Activated CD4-positive, alpha-beta memory T cell treated with anti-CD3 and anti-CD28 coated beads for 36 hours (primary cell): ENCODE measurements around the gene MRPL21. TPM values are rescaled to one million over a fixed set of nuclear protein-coding genes. Genes with fewer than 3 reads are reported as not detected.
"Not testable (repeated sequence)": the region's sequence is repeated elsewhere in the genome, so short reads cannot be mapped to it uniquely, and the experiment has no call there.

Experiments used
- CTCF ChIA-PET: fragments of 350-600 bp; sonication (Branson Sonifier 250); formaldehyde crosslinking; loops from one replicate; lab custom pipeline; 2021; ENCODE audit warnings: antibody characterized with exemption, inconsistent platforms; lab: Charles Lee
- POLR2A ChIA-PET: fragments of 350-600 bp; sonication (Branson Sonifier 250); formaldehyde crosslinking; loops from one replicate; lab custom pipeline; 2021; ENCODE audit warnings: antibody characterized with exemption; lab: Charles Lee
- DNase-seq: peaks from one replicate; pipeline ENCODE4 v3.0.0-alpha.2; 2020
- H3K27ac Mint-ChIP-seq: one replicate; pipeline ENCODE4 v1.8.0; 2021; ENCODE audit warnings: mixed read lengths
- H3K27me3 Mint-ChIP-seq: one replicate; pipeline ENCODE4 v1.8.0; 2021; ENCODE audit warnings: mixed read lengths
- H3K36me3 Mint-ChIP-seq: one replicate; pipeline ENCODE4 v1.8.0; 2021; ENCODE audit warnings: mixed read lengths
- H3K4me1 Mint-ChIP-seq: one replicate; pipeline ENCODE4 v1.8.0; 2021; ENCODE audit warnings: low read depth, mixed read lengths
- H3K4me3 Mint-ChIP-seq: one replicate; pipeline ENCODE4 v1.8.0; 2021; ENCODE audit warnings: mild to moderate bottlenecking, mixed read lengths
- H3K9me3 Mint-ChIP-seq: one replicate; pipeline ENCODE4 v1.8.0; 2021; ENCODE audit warnings: mixed read lengths
- intact Hi-C: fragments of 100-400 bp; cut with micrococcal nuclease; formaldehyde crosslinking; loops from one replicate; pipeline ENCODE4 v1.15.1; 2023
- total RNA-seq, 2 experiments: library from RNA; stranded (reverse); gene quantifications; one replicate each; pipeline ENCODE4 v1.2.3, GENCODE V29; 2021

Gene MRPL21
- total RNA-seq, 2 experiments from 2014 or later, result 80.7 to 86.0 TPM

DNA sequence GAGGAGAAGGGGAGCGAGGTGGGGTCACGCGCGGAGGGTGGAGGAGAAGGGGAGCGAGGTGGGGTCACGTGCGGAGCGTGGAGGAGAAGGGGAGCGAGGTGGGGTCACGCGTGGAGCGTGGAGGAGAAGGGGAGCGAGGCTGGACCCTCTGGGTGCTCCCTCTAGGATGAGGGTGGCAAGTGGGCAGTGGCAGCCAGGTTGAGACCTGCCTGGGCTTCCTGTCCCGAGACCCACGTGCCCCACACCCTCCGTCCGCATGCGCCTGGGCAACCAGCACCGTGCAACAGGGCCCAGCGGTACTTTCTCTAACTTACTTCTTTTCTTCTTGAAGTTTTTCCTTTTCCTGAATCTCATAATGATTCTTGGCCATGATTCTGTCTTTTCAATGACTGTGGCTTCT lies 11.1 kb downstream of the MRPL21 start:
- CTCF ChIA-PET, result no interaction called here
- POLR2A ChIA-PET, result no interaction called here
- Mint-ChIP-seq H3K9me3 (no peaks in the 10 kb centered on the region), H3K27ac (no peak overlapping the region), H3K27me3 (no peaks in the 10 kb centered on the region), H3K4me3 (no peak overlapping the region), H3K36me3 (peaks cover 38% of the 10 kb centered on the region), H3K4me1 (peaks cover 2% of the 10 kb centered on the region)
- DNase-seq, result no peak
- intact Hi-C loops, result no loop called here

DNA sequence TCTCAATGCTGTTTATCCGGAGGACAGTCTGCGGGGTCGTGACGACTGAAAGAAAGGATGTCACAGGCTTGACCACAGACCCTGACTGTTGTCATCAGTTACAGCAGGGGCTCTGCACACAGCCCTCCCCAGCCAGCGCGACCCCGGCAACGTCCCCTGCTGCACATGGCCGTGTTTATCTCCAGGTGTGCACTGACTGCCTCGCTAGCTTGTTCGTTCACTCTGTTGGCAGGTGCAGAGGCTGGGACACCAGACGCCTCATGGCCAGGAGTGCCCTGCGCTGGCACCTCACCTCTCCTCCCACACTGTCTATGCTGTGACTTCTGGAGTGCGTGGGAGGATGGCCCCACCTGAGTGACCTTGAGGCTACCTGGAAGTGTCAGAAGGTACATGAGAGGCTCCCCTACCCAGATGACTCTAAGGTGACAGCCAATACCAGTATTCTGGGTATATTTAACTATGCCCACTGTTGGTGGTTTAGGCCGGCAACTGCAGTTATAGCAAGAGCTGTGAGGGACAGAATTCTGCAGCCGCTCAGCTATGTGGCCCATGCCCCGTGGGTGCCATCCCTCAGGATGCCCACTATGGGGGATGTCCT lies 12.2 kb downstream of the MRPL21 start:
- peaks cover 2% of the 10 kb centered on the region for H3K4me1 Mint-ChIP-seq
- no peak overlapping the region for H3K4me3 Mint-ChIP-seq
- no peaks in the 10 kb centered on the region for H3K9me3 Mint-ChIP-seq
- no peak overlapping the region for H3K27ac Mint-ChIP-seq
- CTCF ChIA-PET, result no interaction called here
- no peak for DNase-seq
- H3K27me3 Mint-ChIP-seq, result no peaks in the 10 kb centered on the region
- POLR2A ChIA-PET, result no interaction called here
- intact Hi-C loops, result no loop called here
- peaks cover 35% of the 10 kb centered on the region for H3K36me3 Mint-ChIP-seq

DNA sequence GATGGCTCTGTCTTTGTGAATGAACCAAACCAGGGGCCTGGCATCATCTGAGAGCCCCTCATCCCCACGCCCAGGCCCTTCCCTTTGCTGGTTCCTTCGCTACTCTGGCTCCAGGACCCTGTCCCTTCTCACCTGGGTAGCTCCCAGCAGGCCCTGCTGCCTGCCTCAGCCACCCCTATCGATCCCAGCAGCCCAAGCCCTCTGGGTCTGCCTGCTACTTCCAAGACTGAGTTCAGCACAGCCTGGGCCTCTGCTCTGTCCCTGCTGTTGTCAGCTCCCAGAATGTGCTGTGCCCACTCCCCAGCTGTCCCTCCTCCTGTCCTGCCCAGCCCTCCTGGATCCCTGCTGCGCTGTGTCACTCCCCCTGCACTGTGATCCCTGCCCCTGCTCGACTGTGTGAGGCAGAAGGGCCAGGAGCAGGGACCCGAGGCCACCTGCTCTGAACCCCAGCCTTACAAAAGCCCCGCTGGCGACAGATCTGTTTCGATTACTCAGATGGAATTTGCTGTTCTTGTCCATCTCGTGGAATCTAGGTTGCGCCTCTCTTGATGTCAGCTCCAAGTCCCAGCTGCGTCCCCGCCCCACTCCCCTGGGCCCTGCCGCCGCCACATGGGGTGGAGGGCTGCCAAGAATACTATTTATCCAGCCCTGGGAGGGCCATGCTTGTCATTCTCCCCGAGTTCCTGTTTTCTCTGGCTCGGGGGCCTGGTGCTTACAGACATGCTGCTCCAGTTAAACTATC lies 13.0 kb downstream of the MRPL21 start:
- Mint-ChIP-seq H3K4me1 (peaks cover 2% of the 10 kb centered on the region), H3K36me3 (peaks cover 35% of the 10 kb centered on the region), H3K4me3 (no peak overlapping the region), H3K27ac (no peak overlapping the region), H3K9me3 (no peaks in the 10 kb centered on the region), H3K27me3 (no peaks in the 10 kb centered on the region)
- CTCF ChIA-PET, result interaction anchor here (1.1 to 1.2 kb wide), 2 partner anchors 10 to 11 kb away, joined by 4 read pairs; no protein-coding TSS in a partner anchor
- no peak for DNase-seq
- intact Hi-C loops, result no loop called here
- POLR2A ChIA-PET, result interaction anchor here (1.0 kb wide), 1 partner anchor 10 kb away, joined by 3 read pairs; no protein-coding TSS in a partner anchor

DNA sequence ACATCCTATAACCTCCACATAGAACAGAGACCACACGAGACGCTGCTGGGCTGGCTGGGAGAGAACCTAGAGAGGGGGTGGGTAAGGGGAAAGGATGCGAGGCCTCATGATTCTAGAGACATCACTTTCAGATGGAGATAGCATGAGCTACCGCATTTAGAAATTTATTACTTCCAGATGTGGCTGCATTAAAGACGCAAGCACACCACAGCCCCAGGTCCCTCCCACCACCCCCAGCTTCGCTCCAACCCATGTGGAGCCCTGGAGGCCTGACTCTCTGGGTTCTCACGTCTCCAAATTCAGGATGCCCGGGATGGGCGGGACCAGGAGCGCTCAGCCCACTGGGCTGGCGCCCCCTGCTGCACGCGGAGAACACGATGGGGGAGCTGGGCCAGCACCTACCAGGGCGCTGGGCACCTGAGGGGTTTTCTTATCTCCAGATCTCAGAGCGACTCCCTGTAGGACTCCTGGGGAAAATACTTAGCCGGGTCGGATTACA lies 13.6 kb downstream of the MRPL21 start:
- DNase-seq, result no peak
- no peak overlapping the region for H3K4me3 Mint-ChIP-seq
- ChIA-PET POLR2A (interaction anchor here (1.0 kb wide), 1 partner anchor 9 kb away, joined by 3 read pairs; no protein-coding TSS in a partner anchor), CTCF (interaction anchor here (1.1 to 1.2 kb wide), 2 partner anchors 10 kb away, joined by 4 read pairs; no protein-coding TSS in a partner anchor)
- no peaks in the 10 kb centered on the region for H3K9me3 Mint-ChIP-seq
- H3K27me3 Mint-ChIP-seq, result no peaks in the 10 kb centered on the region
- H3K27ac Mint-ChIP-seq, result no peak overlapping the region
- peaks cover 2% of the 10 kb centered on the region for H3K4me1 Mint-ChIP-seq
- intact Hi-C loops, result no loop called here
- peaks cover 35% of the 10 kb centered on the region for H3K36me3 Mint-ChIP-seq

DNA sequence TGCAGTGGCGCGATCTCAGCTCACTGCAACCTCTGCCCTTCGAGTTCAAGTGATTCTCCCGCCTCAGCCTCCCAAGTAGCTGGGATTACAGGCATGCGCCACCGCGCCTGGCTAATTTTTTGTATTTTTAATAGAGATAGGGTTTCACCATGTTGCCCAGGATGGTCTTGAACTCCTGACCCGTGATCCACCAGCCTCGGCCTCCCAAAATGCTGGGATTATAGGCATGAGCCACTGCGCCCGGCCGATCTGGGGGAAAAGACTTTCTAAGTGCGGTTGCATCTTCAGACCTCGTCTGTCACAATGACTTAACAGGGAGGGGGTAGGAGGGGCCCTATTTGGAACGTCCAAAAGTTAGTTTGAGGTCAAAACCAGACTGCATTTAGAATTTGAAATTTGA lies 18.8 kb downstream of the MRPL21 start:
- CTCF ChIA-PET, H3K4me3 Mint-ChIP-seq, H3K4me1 Mint-ChIP-seq, H3K9me3 Mint-ChIP-seq, intact Hi-C loops, POLR2A ChIA-PET, DNase-seq, H3K27ac Mint-ChIP-seq, H3K27me3 Mint-ChIP-seq: not testable (repeated sequence)
- peaks cover 10% of the 10 kb centered on the region for H3K36me3 Mint-ChIP-seq

DNA sequence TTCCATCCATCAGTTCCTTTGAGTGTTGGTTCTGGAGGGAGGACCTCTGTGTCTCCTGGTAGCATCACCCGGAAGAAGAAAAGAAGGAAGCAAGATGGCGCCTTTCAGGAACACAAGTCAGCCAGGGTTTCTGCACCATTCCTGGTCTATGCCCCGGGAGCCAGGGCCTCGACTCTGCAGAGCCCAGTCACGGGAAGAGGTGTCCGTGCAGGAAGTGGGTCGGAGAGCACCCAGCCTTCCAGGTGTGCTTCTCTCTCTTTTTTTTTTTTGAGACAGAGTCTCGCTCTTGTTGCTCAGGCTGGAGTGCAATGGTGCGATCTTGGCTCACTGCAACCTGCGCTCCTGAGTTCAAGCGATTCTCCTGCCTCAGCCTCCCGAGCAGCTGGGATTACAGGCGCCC lies 21.2 kb downstream of the MRPL21 start:
- intact Hi-C loops, result no loop called here
- DNase-seq, result no peak
- CTCF ChIA-PET, result no interaction called here
- POLR2A ChIA-PET, result no interaction called here
- Mint-ChIP-seq H3K4me1 (no peaks in the 10 kb centered on the region), H3K27ac (no peak overlapping the region), H3K36me3 (peaks cover 9% of the 10 kb centered on the region), H3K9me3 (no peaks in the 10 kb centered on the region), H3K27me3 (no peaks in the 10 kb centered on the region), H3K4me3 (no peak overlapping the region)

DNA sequence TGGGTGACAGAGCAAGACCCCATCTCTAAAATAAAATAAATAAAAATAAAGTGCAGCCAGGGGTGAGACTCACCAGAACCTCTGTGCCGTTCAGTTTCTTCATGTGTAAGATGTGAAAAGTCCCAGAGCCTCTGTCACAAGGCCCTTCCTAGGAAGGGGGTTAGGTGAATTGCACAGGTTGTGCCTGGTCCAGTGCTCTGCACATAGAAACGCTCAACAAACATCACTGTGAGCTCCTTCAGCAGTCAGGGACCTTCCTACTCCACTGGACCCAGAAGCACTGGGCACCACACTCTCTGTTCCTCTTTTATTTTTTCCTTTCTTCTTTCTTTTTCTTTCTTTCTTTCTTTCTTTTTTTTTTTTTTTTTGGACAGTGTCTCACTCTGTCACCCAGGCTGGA lies 22.3 kb downstream of the MRPL21 start:
- H3K4me3 Mint-ChIP-seq, result no peak overlapping the region
- no peaks in the 10 kb centered on the region for H3K27me3 Mint-ChIP-seq
- peaks cover 9% of the 10 kb centered on the region for H3K36me3 Mint-ChIP-seq
- intact Hi-C loops, result no loop called here
- DNase-seq, result no peak
- CTCF ChIA-PET, result no interaction called here
- POLR2A ChIA-PET, result no interaction called here
- no peaks in the 10 kb centered on the region for H3K4me1 Mint-ChIP-seq
- no peaks in the 10 kb centered on the region for H3K9me3 Mint-ChIP-seq
- no peak overlapping the region for H3K27ac Mint-ChIP-seq

DNA sequence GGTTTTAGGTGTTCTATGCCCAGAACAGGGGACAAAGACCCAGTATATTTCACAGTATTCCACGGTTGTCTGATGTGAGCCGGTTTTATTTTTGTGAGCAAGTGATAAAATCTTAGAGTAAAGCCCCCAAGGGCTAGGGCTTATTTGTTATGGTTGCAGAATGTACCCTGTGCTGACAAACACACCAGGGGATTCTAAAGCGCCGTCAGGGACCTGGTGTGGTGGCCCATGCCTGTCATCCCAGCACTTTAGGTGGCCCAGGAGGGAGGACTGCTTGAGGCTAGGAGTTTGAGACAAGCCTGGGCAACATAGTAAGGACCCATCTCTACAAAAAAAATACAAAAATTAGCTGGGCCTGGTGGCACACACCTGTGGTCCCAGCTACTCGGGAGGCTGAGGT lies 22.8 kb downstream of the MRPL21 start:
- Mint-ChIP-seq H3K27me3 (no peaks in the 10 kb centered on the region), H3K9me3 (no peaks in the 10 kb centered on the region), H3K27ac (no peak overlapping the region), H3K4me3 (no peak overlapping the region), H3K4me1 (no peaks in the 10 kb centered on the region), H3K36me3 (peaks cover 9% of the 10 kb centered on the region)
- POLR2A ChIA-PET, result interaction anchor here (1.0 kb wide), 1 partner anchor 9 kb away, joined by 3 read pairs; no protein-coding TSS in a partner anchor
- intact Hi-C loops, result no loop called here
- no peak for DNase-seq
- CTCF ChIA-PET, result no interaction called here

DNA sequence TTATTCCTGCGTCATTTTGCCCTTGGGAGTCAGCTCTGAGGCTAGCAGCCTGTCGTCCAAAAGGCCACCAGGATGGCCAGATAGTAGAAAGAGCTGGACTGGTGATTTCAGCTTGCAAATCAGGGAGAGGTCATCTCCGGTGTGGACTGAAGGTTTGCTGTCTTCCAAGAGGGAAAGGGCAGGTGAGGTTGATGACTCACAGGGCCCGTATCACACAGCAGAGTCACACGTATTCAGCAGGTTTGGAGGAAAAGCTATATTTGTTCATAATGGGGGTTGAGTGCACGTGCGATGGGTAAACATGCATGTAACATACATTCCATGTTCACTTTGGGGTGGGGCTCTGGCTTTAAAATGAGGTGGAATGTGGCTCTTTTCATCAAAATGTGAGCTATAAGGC lies 25.6 kb downstream of the MRPL21 start:
- no peak overlapping the region for H3K27ac Mint-ChIP-seq

DNA sequence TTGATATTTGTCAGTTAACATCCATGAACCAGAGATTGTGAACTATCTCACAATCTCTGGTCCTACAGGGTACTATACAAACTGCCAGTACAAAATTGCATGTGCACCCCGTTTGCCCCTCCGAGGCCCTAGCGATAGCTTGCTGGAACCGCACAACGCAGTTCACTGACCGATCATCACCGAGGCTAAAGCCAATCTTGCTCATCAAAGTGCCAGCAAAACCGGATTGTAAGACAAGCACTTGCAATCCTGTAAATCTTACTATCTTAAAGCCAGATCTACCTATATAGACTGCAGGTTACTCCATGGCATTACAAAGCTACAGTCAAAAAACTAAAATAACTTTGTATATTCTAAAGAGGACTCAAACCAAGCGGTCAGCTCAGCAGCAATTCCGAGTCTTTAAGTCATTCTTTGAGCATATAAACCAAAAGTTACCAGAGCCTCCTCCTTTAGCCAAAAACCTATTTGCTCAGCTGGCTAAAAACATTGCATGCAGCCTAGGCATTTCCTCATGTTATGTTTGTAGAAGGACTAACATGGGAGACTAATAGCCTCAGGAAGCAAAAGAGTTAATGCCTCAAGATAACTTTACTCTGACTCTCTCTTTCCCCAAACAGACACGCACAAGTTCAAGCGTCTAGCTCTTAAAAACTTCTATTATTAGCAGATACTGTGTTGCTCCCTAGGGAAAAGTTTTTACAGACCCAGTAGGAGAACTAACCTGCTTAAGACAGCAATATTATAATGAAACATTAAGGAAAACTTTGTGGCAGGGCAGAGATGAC lies 31.2 kb downstream of the MRPL21 start:
- ChIA-PET CTCF (no interaction called here), POLR2A (no interaction called here)

More for the DNA sequence above, 25.6 kb downstream of the MRPL21 start:
- no peak overlapping the region for H3K4me3 Mint-ChIP-seq
- no peak for DNase-seq
- H3K4me1 Mint-ChIP-seq, result no peaks in the 10 kb centered on the region
- no peaks in the 10 kb centered on the region for H3K9me3 Mint-ChIP-seq
- peaks cover 6% of the 10 kb centered on the region for H3K36me3 Mint-ChIP-seq
- intact Hi-C loops, result no loop called here
- ChIA-PET POLR2A (no interaction called here), CTCF (no interaction called here)
- H3K27me3 Mint-ChIP-seq, result no peaks in the 10 kb centered on the region

DNA sequence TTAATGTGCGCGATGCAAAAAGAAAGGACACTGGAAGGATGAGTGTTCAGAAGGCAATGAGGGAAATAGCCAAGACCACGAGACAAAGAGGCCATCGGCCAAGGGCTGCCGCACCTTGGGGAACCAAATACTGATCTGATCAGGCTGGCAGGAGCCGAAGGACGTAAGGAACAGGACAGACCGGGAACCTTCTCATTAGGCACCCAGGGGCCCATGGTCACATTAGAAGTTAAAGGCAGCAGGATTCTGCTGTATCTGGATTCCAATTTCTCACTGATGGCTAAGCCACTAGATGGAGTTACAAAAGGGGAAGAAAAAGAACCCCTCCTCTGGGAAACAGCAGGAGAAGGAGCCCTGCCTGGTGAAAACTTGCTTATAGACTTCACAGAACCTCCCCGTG lies 33.2 kb downstream of the MRPL21 start:
- peak overlapping the region; percentile 65 for H3K4me3 Mint-ChIP-seq
- intact Hi-C loops, result no loop called here
- DNase-seq, result no peak

More for the DNA sequence above, 31.2 kb downstream of the MRPL21 start:
- no peak for DNase-seq
- H3K9me3 Mint-ChIP-seq, result no peaks in the 10 kb centered on the region
- no peaks in the 10 kb centered on the region for H3K36me3 Mint-ChIP-seq
- peaks cover 12% of the 10 kb centered on the region for H3K4me1 Mint-ChIP-seq
- peaks cover 17% of the 10 kb centered on the region for H3K27me3 Mint-ChIP-seq
- H3K4me3 Mint-ChIP-seq, result no peak overlapping the region
- no peak overlapping the region for H3K27ac Mint-ChIP-seq
- intact Hi-C loops, result no loop called here

More for the DNA sequence above, 33.2 kb downstream of the MRPL21 start:
- Mint-ChIP-seq H3K36me3 (no peaks in the 10 kb centered on the region), H3K27me3 (peaks cover 17% of the 10 kb centered on the region), H3K4me1 (peaks cover 12% of the 10 kb centered on the region), H3K9me3 (no peaks in the 10 kb centered on the region), H3K27ac (no peak overlapping the region)
- POLR2A ChIA-PET, result no interaction called here
- CTCF ChIA-PET, result no interaction called here
